Endothelial cell (in vitro differentiated cells): ENCODE data around the gene SLC5A1. TPM values are rescaled to one million over a fixed set of nuclear protein-coding genes. Genes with fewer than 3 reads are reported as not detected.

Source experiments
- DNase-seq: peaks from one replicate; pipeline ENCODE4 v3.0.0; 2021; ENCODE audit warnings: low spot score
- H3K27ac Mint-ChIP-seq: one replicate; pipeline ENCODE4 v1.8.0; 2021; ENCODE audit warnings: mixed read lengths, inconsistent platforms; ENCODE audit not compliant: unreplicated experiment
- H3K27me3 Mint-ChIP-seq: one replicate; pipeline ENCODE4 v1.8.0; 2021; ENCODE audit warnings: mild to moderate bottlenecking, moderate library complexity, mixed read lengths, inconsistent platforms; ENCODE audit not compliant: unreplicated experiment
- H3K36me3 Mint-ChIP-seq: one replicate; pipeline ENCODE4 v1.8.0; 2021; ENCODE audit warnings: mild to moderate bottlenecking, low read depth, mixed read lengths, inconsistent platforms; ENCODE audit not compliant: unreplicated experiment
- H3K4me1 Mint-ChIP-seq: one replicate; pipeline ENCODE4 v1.8.0; 2021; ENCODE audit warnings: mild to moderate bottlenecking, mixed read lengths, inconsistent platforms; ENCODE audit not compliant: unreplicated experiment
- H3K4me3 Mint-ChIP-seq: one replicate; pipeline ENCODE4 v1.8.0; 2021; ENCODE audit warnings: mild to moderate bottlenecking, mixed read lengths, inconsistent platforms; ENCODE audit not compliant: unreplicated experiment
- H3K9me3 Mint-ChIP-seq: one replicate; pipeline ENCODE4 v1.8.0; 2021; ENCODE audit warnings: mixed read lengths, inconsistent platforms; ENCODE audit not compliant: unreplicated experiment
- total RNA-seq: library from RNA; stranded (reverse); fragmentation: NEBNext Ultra II Directional; extraction: Animal tissue kit (Norgen Biotek cat#: 25700); gene quantifications from one replicate; pipeline ENCODE4 v1.2.1, GENCODE V29; 2021; ENCODE audit not compliant: unreplicated experiment
- TF ChIP-seq, protein P1 (sequence below): fragments of 200-600 bp; sonication (generic); IDR thresholded peaks from one replicate; pipeline ENCODE4 v1.5.0; 2021; ENCODE audit warnings: antibody characterized with exemption; ENCODE audit not compliant: unreplicated experiment

The SLC5A1 gene
- total RNA-seq, 1 donor from 2014 or later, result 0.26 TPM

DNA sequence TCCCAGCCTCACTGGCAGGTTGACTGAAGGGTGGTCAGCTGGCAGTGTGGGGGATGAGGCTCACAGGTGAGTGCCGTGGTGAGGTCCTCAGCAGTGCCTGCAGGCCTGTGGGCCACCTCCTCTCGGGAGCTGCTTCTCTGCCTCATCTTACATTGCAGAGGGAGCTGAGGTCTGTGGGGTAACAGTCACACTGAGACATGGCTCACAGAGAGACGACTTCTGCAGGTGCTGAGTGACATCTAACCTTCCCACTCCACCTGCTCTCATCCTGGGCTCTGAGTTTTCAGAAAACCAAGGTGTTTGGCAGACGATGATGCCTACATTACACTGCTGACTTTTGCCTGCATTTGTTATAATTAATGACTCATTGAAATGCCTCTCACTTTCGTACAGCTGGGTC, 8.8 kb upstream of the SLC5A1 start:
- Mint-ChIP-seq H3K9me3 (no peaks in the 10 kb centered on the region), H3K27ac (no peak overlapping the region), H3K4me1 (peaks cover 2% of the 10 kb centered on the region), H3K4me3 (no peak overlapping the region), H3K36me3 (no peaks in the 10 kb centered on the region), H3K27me3 (no peaks in the 10 kb centered on the region)
- no peak for DNase-seq
- TF ChIP-seq, protein P1, sequence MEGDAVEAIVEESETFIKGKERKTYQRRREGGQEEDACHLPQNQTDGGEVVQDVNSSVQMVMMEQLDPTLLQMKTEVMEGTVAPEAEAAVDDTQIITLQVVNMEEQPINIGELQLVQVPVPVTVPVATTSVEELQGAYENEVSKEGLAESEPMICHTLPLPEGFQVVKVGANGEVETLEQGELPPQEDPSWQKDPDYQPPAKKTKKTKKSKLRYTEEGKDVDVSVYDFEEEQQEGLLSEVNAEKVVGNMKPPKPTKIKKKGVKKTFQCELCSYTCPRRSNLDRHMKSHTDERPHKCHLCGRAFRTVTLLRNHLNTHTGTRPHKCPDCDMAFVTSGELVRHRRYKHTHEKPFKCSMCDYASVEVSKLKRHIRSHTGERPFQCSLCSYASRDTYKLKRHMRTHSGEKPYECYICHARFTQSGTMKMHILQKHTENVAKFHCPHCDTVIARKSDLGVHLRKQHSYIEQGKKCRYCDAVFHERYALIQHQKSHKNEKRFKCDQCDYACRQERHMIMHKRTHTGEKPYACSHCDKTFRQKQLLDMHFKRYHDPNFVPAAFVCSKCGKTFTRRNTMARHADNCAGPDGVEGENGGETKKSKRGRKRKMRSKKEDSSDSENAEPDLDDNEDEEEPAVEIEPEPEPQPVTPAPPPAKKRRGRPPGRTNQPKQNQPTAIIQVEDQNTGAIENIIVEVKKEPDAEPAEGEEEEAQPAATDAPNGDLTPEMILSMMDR, result no peak

DNA sequence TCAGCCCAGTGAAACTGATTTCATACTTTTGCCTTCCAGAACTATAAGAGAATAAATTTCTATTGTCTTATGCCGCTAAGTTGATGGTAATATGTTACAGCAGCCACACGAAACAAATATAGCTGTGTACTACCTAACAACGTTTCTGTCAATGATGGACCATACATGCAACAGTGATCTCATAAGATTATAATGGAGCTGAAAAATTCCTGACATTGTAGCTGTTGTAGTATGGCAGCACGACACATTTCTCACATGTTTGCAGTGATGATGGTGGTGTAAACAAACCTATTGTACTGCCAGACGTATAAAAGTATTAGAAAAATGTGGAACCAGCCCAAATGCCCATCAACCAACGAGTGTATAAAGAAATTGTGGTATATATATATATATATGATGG, 5.8 kb upstream of the SLC5A1 start:
- Mint-ChIP-seq H3K36me3 (no peaks in the 10 kb centered on the region), H3K4me1 (peaks cover 11% of the 10 kb centered on the region), H3K9me3 (no peaks in the 10 kb centered on the region), H3K4me3 (no peak overlapping the region), H3K27ac (no peak overlapping the region), H3K27me3 (no peaks in the 10 kb centered on the region)
- TF ChIP-seq, protein P1, result no peak
- DNase-seq, result no peak

DNA sequence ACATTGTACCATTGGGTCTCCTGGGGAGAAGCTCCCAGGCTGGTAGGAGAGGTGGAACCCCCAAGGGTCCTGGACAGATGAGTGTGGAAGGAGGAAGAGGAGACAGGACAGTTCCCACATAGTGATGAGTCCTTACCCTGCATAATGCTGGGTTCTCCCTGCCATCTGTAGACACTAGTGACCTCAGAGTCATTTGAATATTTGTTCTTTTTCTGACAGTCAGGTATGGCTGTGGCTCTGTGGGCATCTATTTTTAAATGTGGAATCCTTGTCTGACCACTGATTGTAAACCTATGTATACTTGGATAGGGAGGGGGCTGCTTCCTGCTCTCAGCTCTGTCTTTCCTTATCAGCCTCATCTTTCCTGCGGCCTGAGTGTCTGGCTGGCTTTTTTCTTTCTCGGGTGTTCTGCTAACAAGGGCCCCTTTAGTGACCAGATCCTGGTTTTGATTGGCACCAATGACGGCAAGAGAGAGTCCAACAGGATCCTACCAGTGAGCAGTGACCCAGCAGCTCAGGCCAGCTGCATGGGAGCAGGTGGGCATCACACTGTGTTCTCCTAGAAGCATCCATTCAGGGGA, 2.6 kb upstream of the SLC5A1 start:
- DNase-seq, result no peak
- peaks cover 11% of the 10 kb centered on the region for H3K4me1 Mint-ChIP-seq
- no peaks in the 10 kb centered on the region for H3K9me3 Mint-ChIP-seq
- no peaks in the 10 kb centered on the region for H3K27me3 Mint-ChIP-seq
- TF ChIP-seq, protein P1, result no peak
- H3K4me3 Mint-ChIP-seq, result no peak overlapping the region
- H3K27ac Mint-ChIP-seq, result no peak overlapping the region
- H3K36me3 Mint-ChIP-seq, result no peaks in the 10 kb centered on the region

DNA sequence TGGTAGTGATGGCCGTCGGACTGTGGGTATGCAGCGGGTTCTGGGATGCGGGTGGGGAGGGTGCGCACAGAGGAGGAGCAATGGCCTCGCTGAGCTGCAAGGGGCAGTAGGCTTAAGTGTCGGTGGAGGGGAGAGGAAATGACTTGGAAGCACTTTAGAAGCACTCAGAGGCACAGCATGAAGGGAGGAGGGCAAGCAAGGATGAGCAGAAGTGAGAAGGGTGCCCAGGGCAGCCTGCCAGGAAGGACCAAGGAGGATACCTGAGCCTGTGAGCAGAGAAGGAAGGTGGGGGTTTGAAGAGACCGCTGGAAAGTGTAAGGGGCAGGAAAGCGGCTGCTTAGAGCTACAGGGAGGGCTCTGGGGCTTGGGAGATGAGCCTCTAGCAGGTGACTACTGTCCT, 330 bp downstream of the SLC5A1 start:
- TF ChIP-seq, protein P1, result no peak
- H3K4me3 Mint-ChIP-seq, result no peak overlapping the region
- DNase-seq, result no peak
- H3K4me1 Mint-ChIP-seq, result peaks cover 11% of the 10 kb centered on the region
- no peaks in the 10 kb centered on the region for H3K27me3 Mint-ChIP-seq
- no peak overlapping the region for H3K27ac Mint-ChIP-seq
- H3K36me3 Mint-ChIP-seq, result no peaks in the 10 kb centered on the region
- no peaks in the 10 kb centered on the region for H3K9me3 Mint-ChIP-seq

DNA sequence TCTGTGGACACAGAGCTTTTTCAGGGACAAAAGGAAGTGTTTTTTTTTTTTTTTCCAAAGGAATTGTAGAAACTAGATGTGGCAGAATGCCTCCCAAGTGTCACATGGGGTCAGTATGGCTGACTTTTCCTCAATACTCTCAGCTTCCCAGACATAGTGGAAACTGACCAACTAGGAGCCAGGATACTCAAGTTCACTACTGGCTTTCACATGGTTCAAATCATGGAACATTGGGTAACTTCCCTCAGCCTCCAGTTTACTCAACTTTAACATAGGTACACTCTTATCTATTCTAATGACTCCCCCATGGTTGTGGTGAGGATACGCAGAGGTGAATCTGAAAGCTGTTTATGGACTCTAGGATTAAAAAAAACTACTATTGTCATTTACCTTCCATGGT, 1.4 kb downstream of the SLC5A1 start:
- H3K27ac Mint-ChIP-seq, result no peak overlapping the region
- no peak for DNase-seq
- no peaks in the 10 kb centered on the region for H3K27me3 Mint-ChIP-seq
- H3K4me1 Mint-ChIP-seq, result peaks cover 9% of the 10 kb centered on the region
- TF ChIP-seq, protein P1, result no peak
- no peaks in the 10 kb centered on the region for H3K36me3 Mint-ChIP-seq
- no peak overlapping the region for H3K4me3 Mint-ChIP-seq
- no peaks in the 10 kb centered on the region for H3K9me3 Mint-ChIP-seq
